ENCODE measurements around the gene NEU1.
A peak's percentile ranks its signal among the peaks of the same experiment; 100 is the strongest.

The NEU1 gene

GRCh38 chr6:31898383-31899011, 35.9 kb upstream of the NEU1 start:
- peak; percentile 69 for DNase-seq (ENCODE audit: low spot score)
- no peak for TF ChIP-seq CTCF (IDR thresholded peaks at IDR 0.05; ENCODE audit: extremely low read depth, missing control alignments)

- no peak for TF ChIP-seq CTCF (IDR thresholded peaks at IDR 0.05; ENCODE audit: extremely low read depth, missing control alignments)
- DNase-seq (ENCODE audit: low spot score): peak; percentile 96
Observed at GRCh38 chr6:31897612-31898382, 35.2 kb upstream of the NEU1 start, which contains the start of gene EHMT2. Gene EHMT2, minus strand, starts transcription at chr6:31897698. Its CDS starts 21 bp downstream, at chr6:31897677.

GRCh38 chr6:31896856-31897611, 34.4 kb upstream of the NEU1 start:
- DNase-seq (ENCODE audit: low spot score): no peak
- TF ChIP-seq CTCF (IDR thresholded peaks at IDR 0.05; ENCODE audit: extremely low read depth, missing control alignments): no peak

GRCh38 chr6:31896493-31896855, 33.9 kb upstream of the NEU1 start:
- no peak for TF ChIP-seq CTCF (IDR thresholded peaks at IDR 0.05; ENCODE audit: extremely low read depth, missing control alignments)
- no peak for DNase-seq (ENCODE audit: low spot score)

- TF ChIP-seq CTCF (IDR thresholded peaks at IDR 0.05; ENCODE audit: extremely low read depth, missing control alignments): no peak
- no peak for DNase-seq (ENCODE audit: low spot score)
Observed at GRCh38 chr6:31892821-31893220, 30.2 kb upstream of the NEU1 start.

- TF ChIP-seq CTCF (IDR thresholded peaks at IDR 0.05; ENCODE audit: extremely low read depth, missing control alignments): no peak
- no peak for DNase-seq (ENCODE audit: low spot score)
Observed at GRCh38 chr6:31889331-31889972, 26.8 kb upstream of the NEU1 start.
